COLO668 (cell line): ENCODE measurements around the gene SGF29.
"Not testable (repeated sequence)": the region's sequence is repeated elsewhere in the genome, so short reads cannot be mapped to it uniquely, and the experiment has no call there.

Experiments used
- DNase-seq: peaks from one replicate; lab custom pipeline; 2025; ENCODE audit not compliant: unreplicated experiment; lab: John Stamatoyannopoulos, UW

The SGF29 gene

GRCh38 chr16:28553776-28554633 is at the start of gene SGF29:
Gene SGF29, plus strand, starts transcription at chr16:28553920. Its CDS starts 27,150 bp downstream, at chr16:28581070.
- peak; percentile 89 for DNase-seq

- peak; percentile 23 for DNase-seq
Observed at GRCh38 chr16:28504707-28505404, 48.9 kb upstream of the SGF29 start.

GRCh38 chr16:28505489-28506137 is 48.1 kb upstream of the SGF29 start:
- no peak for DNase-seq

DNA sequence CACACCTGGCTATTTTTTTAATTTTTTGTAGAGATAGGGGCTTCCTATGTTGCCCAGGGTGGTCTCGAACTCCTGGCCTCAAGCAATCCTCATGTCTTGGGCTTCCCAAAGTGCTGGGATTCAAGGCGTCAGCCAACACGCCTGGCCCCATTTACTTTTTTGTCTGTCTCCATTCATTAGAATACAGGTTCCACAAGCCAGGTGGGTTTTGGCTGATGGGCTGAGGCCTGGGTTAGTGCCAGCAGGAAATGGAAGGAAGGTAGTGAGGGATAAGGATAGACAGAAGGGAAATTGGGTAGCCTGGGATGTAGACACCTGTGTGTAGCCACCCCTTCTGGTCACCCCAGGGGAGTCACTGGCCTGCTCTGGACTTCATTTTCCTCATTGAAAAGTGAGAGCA is 42.7 kb upstream of the SGF29 start:
- DNase-seq, result no peak

GRCh38 chr16:28511801-28512789 is 41.6 kb upstream of the SGF29 start:
- no peak for DNase-seq

GRCh38 chr16:28513484-28514181 is 40.1 kb upstream of the SGF29 start:
- no peak for DNase-seq

DNA sequence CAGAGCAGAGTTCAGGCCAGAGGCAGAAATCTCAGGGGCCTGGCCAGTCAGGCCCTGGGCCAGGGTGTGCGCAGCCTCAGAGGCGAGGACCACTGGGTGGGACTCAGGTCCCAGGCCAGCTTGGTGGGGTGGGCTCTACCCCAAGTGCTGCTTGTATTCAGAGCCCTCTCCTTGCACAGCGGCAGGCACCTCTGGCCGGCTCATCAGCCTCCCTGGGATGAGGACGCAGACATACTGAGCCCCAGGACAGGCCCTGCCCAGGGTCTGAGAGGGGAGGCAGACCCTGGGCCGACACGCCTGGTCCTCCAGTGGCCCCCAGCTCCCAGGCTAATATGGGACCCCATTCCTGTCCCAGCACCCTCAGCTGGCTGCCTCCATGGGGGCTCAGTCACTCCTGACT is 39.5 kb upstream of the SGF29 start:
- no peak for DNase-seq

DNA sequence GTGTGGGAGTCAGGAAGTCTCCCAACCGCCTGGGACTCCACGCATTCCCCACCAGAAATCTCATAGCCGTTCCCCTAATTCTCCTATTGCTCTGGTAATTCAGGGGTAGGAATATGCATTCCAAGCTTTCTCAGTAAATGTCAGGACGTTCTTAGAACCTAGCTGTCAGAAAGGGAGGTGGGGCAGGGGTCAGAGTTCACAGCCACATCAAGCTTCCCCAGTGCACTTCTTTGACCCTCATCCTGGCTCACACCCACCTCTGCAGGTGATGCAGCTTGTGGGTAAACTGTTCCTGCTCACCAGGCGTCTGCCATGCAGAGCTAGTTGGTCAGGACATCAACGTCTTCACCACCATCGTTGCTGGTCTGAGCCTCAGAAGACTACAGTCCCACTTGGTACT is 33.0 kb upstream of the SGF29 start:
- no peak for DNase-seq

DNA sequence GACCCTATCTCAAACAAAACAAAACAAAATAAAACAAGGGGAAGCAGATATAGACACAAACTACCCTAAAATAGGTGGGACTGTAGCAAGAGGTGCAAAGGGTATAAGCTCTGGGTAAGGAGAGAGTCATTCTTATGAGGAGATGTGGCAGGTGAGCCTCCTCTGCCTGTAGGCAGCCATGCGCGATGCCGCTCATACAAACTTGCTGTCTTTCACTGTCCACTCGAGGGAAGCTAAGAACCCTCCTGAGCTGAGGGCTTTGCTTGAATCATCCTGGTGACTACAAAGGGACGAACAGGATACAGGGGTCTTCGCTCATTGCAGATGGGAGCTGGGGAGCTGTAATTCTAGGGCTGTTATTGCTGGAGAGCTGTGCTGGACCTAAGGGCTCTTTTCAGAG is 32.3 kb upstream of the SGF29 start:
- DNase-seq, result no peak

GRCh38 chr16:28522792-28523191 is 30.9 kb upstream of the SGF29 start:
- DNase-seq, result no peak

DNA sequence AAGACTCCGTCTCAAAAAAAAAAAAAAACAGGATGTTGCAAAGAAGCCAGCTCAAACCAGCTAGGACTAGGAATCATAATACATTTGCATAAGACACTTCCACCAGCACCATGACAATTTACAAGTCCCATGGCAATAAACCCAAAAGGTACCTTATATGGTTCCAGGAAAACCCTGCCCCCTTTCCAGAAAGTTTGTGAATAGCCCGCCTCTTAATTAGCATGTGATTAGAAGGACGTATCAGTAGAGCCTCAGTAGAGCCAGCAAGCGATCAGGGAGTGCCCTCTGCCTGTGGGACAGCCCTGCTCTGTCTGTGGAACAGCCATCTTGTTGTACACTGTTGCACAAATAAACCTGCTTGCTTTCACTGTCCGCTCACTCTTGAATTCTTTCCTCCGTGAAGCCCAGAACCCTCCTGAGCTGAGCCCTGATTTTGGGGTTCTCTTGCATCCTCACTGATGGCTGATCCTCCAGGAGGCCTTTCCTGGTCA is 29.0 kb upstream of the SGF29 start:
- DNase-seq, result no peak

GRCh38 chr16:28526201-28527099 is 27.3 kb upstream of the SGF29 start:
- DNase-seq, result no peak

DNA sequence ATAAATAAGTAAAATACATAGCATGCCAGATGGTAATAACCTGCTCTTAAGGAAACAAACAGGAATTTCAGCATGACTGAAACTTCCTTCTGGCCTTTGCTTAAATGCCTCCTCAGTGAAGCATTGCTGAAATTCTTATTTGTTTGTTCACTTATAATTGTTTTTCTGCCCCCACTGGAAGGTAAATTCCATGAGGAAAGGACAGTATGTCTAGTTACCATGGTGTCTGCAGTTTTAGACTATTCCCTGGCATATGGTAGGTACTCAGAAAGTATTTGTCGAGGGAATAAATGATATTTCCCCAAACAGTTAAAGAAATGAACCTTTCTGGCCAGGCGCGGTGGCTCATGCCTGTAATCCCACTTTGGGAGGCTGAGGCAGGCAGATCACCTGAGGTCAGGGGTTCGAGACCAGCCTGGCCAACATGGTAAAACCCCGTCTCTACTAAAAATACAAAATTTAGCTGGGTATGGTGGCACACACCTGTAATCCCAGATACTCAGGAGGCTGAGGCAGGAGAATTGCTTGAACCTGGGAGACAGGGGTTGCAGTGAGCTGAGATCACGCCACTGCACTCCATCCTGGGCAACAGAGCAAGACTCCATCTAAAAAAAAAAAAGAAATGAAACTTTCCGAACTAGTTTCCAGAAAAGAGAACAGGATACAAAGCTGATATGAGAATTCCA is 26.5 kb upstream of the SGF29 start:
- not testable (repeated sequence) for DNase-seq

DNA sequence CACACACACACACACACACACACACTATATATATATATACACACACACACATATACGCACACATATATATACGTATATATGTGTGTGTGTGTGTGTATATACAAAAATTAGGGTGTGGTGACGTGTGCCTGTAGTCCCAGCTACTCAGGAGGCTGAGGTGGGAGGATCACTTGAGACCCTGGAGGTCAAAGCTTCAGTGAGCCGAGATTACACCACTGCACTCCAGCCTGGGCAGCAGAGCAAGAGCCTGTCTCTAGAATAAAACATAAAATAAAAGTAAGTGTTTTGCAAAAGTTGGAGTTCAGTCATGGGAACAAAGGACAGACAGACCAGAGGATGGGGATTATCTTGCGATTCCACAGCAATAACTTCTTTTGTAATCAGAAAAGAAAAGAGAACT is 25.7 kb upstream of the SGF29 start:
- no peak for DNase-seq

DNA sequence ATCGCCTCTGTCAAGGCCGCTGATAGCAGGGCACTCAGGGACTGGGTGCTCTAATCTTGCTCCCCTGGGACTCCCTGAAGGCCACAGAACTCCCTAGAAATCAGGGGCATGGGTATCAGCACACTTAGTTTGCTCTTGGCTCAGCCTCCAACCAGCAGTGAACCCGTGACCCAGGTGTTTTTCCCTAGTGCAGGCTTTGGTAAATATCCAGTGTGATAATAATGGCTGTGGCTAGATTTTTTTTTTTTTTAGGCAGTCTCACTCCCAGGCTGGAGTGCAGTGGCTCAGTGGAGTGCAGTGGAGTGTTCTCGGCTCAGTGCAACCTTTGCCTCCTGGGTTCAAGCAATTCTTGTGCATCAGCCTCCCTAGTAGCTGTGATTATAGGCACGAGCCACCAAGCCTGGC is 25.3 kb upstream of the SGF29 start:
- no peak for DNase-seq

- no peak for DNase-seq
Observed at GRCh38 chr16:28529124-28529523, 24.6 kb upstream of the SGF29 start.

- DNase-seq, result no peak
Observed at GRCh38 chr16:28531777-28532744, 21.7 kb upstream of the SGF29 start.
